Measurements from ENCODE around the gene ARF1.
A peak's percentile ranks its signal among the peaks of the same experiment; 100 is the strongest.

ARF1 gene

GRCh38 chr1:228100822-228101613, 18.5 kb downstream of the ARF1 start:
- no peak overlapping the region; the same call in 1 of the 2 replicates for H3K4me3 ChIP-seq (ENCODE audit: control insufficient read depth, low read depth, low read length)
- TF ChIP-seq CTCF (IDR thresholded peaks at IDR 0.05; ENCODE audit: control insufficient read depth, insufficient read depth, low read depth, low read length, missing control alignments) = no peak
- DNase-seq (ENCODE audit: low read depth) = no peak

- peak overlapping the region; percentile 91 for H3K4me3 ChIP-seq (ENCODE audit: control insufficient read depth, low read depth, low read length)
- no peak for TF ChIP-seq CTCF (IDR thresholded peaks at IDR 0.05; ENCODE audit: control insufficient read depth, insufficient read depth, low read depth, low read length, missing control alignments)
- no peak for DNase-seq (ENCODE audit: low read depth)
These were observed 19.1 kb downstream of the ARF1 start for GRCh38 chr1:228101614-228101993.

GRCh38 chr1:228101994-228102790, 19.7 kb downstream of the ARF1 start:
- no peak for DNase-seq (ENCODE audit: low read depth)
- TF ChIP-seq CTCF (IDR thresholded peaks at IDR 0.05; ENCODE audit: control insufficient read depth, insufficient read depth, low read depth, low read length, missing control alignments) = peak; percentile 36
- H3K4me3 ChIP-seq (ENCODE audit: control insufficient read depth, low read depth, low read length) = peak overlapping the region; percentile 91

GRCh38 chr1:228102791-228103620, 20.5 kb downstream of the ARF1 start, which contains the start of gene C1orf35:
Gene C1orf35 (minus strand): TSS chr1:228103325. CDS start chr1:228103227, 98 bp downstream.
- peak within 1 kb of the TSS; percentile 91 for H3K4me3 ChIP-seq (ENCODE audit: control insufficient read depth, low read depth, low read length)
- DNase-seq (ENCODE audit: low read depth) = peak; percentile 32
- no peak for TF ChIP-seq CTCF (IDR thresholded peaks at IDR 0.05; ENCODE audit: control insufficient read depth, insufficient read depth, low read depth, low read length, missing control alignments)

- no peak for TF ChIP-seq CTCF (IDR thresholded peaks at IDR 0.05; ENCODE audit: control insufficient read depth, insufficient read depth, low read depth, low read length, missing control alignments)
- no peak overlapping the region for H3K4me3 ChIP-seq (ENCODE audit: control insufficient read depth, low read depth, low read length)
- no peak for DNase-seq (ENCODE audit: low read depth)
These were observed 22.2 kb downstream of the ARF1 start for GRCh38 chr1:228104526-228105269.
